Measurements from ENCODE around the gene MOV10L1.

- TF ChIP-seq, protein P1, sequence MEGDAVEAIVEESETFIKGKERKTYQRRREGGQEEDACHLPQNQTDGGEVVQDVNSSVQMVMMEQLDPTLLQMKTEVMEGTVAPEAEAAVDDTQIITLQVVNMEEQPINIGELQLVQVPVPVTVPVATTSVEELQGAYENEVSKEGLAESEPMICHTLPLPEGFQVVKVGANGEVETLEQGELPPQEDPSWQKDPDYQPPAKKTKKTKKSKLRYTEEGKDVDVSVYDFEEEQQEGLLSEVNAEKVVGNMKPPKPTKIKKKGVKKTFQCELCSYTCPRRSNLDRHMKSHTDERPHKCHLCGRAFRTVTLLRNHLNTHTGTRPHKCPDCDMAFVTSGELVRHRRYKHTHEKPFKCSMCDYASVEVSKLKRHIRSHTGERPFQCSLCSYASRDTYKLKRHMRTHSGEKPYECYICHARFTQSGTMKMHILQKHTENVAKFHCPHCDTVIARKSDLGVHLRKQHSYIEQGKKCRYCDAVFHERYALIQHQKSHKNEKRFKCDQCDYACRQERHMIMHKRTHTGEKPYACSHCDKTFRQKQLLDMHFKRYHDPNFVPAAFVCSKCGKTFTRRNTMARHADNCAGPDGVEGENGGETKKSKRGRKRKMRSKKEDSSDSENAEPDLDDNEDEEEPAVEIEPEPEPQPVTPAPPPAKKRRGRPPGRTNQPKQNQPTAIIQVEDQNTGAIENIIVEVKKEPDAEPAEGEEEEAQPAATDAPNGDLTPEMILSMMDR (IDR thresholded peaks at IDR 0.05 in 4 of 5, conservative IDR thresholded peaks at IDR 0.05 in 1 of 5) = no peak
- no peak for TF ChIP-seq POLR2A (IDR thresholded peaks at IDR 0.05)
These were observed 31.5 kb upstream of the MOV10L1 start, which contains the start of gene TTLL8 for GRCh38 chr22:50058061-50058905.

Measured in gastrocnemius medialis (tissue), 4 donors.